Esophagus mucosa (tissue), 1 donor: ENCODE data around the gene ENSA. TPM values are rescaled to one million over a fixed set of nuclear protein-coding genes. Genes with fewer than 3 reads are reported as not detected.
"Not testable (repeated sequence)": the region's sequence is repeated elsewhere in the genome, so short reads cannot be mapped to it uniquely, and the experiment has no call there.

Source experiments
- ATAC-seq: fragments of 200-7000 bp; cut with Tn5 transposase; one replicate; pipeline ENCODE4 v1.9.1; 2020
- total RNA-seq: library from RNA; stranded (reverse); gene quantifications from one replicate; pipeline ENCODE4 v1.2.4, GENCODE V29; 2023
- donor health status: DM: yes; HTN: yes; CAD: no.

ENSA gene
- total RNA-seq, 1 donor from 2014 or later: 329 TPM

DNA sequence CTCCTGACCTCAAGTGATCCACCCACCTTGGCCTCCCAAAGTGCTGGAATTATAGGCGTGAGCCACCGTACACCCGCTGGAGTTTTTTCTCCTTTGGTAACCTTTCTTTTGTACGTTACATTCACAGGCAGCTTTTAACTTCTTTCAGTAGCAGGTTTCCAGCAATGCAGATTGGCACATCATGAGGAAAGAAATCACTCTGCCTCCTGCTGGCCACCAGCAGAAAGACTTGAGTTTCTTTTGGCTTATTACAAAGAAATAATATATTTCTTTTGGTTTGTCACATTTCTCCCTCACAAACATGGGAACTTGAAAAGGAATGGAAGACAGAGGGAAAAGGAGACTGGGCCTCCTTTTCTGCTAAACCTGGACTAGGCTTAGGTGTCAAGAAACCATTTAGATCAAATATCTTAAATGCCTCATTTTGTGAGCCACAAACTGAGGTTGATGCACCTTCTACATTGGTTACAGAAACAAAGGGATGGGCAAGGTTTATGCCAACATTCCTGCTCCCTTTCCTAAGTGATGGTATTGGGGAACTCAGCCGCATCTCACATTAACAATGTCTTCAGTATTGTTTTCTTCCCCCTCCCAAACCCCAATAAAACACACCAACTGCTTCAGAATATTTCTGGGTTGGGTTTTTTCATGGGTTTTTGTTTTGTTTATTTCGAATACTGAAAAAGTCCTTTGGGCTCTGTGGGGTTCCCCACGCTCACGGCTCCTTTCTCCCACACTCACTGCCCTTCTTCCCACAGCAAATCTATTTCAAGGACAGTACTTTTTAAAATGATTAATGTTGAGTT is 7.7 kb downstream of the ENSA start:
- ATAC-seq: no peak

DNA sequence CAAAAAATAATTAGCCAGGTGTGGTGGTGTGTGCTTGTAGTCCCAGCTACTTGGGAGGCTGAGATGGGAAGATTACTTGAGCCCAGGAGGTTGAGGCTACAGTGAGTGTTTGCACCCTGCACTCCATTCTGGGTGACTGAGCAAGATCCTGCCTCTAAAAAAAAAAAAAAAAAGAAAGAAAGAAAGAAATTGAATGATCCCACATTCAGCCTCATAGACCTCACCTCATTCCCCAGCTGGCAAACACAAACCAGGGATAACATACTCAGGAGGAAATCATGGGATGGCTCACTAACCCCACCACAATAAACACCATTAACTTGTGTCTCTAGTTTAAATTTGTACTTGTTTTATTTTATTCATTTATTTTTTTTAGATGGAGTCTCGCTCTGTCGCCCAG is 8.5 kb downstream of the ENSA start:
- ATAC-seq: no peak

DNA sequence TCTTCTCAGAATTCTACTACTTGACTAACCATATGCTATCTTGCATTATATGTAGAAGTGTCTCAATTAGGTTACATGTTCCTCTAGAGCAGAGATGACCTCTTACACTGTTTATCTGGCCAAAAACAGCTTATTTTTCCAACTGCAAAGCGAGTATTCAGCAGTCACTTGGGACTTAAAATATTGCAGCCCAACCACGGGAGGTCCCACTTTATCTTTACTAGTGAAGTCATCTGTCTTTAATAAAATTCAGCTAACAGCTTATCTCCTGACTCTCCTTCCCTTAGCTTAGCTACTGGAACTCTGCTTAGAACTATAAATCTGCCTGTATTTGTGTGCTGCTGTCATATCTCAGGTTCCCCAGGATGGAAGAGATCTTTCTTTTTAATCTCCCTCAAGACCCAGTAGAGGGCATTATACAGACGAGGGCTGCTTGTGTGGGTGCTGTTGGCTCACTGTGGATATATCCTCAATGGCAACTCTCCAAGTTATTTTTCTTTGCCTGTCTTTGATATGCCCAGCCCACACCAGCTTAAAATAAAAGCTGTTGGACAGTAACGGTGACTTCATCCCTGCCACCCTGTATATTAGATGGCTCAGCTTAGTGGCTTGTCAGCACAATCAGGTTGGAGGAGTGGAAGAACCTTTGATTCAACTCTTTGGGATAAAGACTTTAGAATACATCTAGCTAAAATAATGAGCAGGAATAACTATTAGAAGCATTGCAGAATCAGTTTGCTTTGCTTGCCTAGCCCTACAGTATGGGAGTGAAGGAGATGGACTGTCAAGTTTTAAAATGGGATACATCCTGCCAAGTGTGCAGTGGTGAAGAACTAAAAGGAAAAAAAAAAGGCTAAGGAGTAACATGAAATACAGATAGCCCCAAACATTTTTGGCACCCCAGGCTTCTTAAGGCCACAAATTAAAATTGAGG is 9.6 kb downstream of the ENSA start:
- peak; percentile 69 for ATAC-seq

DNA sequence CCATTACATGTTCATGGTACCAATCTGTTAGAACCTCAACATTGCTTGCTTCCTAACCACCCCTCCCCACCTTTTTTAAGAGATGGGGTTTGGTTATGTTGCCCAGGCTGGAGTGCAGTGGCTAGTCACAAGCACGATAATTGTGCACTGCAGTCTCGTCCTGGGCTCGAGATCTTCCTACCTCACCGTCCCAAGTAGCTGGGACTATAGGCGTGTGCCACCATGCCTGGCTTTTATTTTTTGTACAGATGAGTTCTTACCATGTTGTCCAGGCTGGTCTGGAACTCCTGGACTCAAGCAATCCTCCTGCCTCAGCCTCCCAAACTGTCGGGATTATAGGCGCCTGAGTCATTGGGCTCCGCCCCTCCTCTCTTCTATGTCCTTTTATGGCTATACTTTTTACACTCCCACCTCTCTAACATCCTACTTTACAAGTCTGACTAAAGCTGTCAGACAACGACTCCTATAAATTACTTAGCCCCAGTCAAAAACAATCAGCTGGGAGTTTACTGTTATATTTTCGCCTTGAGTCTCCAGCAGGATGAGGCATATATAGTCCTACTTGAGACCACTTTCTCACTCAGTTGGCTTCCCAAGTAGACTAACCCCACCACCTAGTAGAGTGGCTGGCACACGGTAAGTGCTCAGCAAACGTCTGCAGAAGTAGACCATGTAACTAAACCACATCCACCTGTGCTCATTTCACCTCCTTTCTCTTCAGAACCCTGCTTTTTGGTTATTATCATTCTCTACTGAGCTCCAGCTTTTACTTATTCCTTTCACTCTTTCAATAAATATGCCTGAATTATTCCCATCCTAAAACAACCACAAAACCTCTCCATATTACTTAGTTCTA is 13.8 kb downstream of the ENSA start:
- no peak for ATAC-seq

DNA sequence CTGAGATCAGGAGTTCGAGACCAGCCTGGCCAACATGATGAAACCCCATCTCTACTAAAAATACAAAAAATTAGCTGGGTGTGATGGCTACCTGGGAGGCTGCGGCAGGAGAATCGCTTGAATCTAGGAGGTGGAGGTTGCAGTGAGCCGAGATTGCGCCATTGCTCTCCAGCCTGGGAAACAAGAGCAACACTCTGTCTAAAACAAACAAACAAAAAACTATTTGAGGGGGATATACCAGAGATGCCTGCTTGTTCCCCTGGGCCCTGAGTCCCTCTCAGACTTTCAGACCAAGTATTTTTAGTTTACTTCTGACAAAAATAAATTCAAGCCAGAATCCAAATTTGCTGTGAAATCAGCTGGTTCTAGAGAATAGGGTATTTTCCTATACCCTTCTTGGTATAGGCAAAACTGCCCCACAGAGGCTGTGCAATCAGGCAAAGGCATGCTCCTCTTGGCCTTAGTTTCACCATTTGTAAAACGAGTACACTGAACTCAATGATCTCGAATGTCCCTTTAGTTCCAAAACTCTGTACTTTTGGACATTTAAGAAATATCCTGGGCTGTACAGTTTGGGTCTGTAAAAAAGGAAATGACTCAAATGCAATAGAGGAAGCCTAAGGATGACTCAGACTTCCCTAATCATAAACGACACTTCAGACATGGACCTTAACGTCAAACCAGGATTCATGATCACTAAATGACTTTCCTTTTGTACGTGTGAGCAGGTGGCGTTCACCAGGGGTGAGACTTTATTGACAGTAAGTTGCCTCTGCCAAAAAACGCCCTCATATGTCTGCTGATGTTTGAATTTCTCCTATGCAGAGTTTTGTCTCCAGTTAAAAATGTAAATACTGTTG is 16.1 kb downstream of the ENSA start:
- peak; percentile 70 for ATAC-seq

DNA sequence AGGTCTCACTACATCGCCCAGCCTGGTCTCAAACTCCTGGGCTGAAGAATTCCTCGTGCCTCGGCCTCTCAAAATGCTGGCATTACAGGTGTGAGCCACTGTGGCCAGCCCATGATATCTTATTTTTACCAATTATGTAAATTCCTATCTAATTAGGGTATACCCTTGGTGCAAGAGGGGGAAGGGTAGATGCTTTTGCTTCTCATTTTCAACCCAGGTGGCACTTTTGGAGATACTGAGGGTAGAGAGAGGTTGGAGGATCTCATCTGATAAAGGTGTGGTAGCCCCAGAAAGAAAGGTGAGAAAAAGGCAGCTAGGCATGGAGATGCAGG is 17.4 kb downstream of the ENSA start:
- no peak for ATAC-seq

DNA sequence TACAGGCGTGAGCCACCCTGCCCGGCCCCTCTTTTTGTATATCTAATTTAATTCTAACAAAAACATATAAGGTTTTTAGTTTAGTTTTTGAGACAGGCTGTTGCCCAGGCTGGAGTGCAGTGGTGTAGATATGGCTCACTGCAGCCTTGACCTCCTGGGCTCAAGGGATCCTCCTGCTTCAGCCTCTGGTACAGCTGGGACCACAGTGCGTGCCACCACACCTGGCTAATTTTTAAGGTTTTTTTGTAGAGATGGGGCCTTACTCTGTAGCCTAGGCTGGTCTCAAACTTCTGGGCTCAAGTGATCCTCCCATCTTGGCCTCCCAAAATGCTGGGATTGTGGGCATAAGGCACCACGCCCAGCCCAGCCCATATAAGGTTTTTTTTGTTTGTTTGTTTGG is 18.8 kb downstream of the ENSA start:
- ATAC-seq: no peak

DNA sequence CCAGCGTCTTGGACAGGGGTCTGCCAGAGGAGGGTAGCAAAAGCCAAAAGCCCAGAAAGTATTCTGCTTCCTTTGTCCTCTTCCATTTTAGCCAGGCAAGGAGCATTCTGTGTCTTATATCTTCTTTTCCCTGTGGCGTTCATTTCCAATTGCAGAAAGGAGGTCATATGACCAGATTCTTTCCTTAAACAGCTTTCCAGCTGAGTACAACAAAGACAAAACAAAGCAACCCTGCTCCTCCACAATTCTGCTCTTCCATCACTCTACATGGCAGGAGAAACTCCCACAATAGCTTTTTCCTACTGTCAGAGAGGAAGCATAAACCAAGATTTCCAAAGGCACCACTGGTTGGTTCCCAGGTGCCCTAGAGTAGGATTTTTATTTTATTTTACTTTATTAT is 19.7 kb downstream of the ENSA start:
- no peak for ATAC-seq

DNA sequence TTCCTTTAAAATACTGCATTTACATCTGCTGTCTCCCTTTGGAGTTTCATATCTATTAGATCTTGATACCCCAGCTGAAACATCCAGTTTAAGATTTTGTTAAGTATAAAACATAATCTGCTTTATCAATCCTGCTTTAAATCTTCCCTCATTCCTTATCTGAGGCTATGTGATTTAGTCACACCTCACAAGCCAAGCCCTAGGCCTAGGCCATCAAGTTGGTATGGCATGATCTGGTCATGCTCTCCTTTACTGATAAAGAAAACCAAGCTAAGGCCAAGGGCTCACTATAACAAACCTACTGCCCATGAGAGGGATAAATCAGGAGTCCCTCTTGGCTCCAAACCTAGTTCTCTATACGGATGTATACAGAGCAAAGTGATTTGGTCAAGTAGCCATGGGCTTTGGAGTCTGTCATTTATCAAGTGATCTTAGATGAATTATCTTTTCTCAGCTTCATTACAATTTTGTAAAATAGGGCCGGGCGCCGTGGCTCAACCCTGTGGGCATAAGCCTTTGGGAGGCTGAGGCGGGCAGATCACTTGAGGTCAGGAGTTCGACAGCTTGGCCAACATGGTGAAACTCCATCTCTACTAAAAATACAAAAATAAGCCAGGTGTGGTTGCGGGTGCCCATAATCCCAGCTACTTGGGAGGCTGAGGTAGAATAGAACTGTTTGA is 22.8 kb downstream of the ENSA start:
- ATAC-seq: no peak

DNA sequence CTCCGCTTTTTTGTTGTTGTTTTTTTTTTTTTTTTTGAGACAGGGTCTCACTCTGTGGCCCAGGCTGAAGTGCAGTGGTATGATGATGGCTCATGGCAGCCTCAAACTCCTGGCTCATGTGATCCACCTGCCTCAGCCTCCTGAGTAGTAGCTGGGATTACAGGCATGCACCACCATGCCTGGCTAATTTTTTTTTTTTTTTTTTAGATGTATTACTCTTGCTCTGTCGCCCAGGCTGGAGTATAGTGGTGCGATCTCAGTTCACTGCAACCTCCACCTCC is 24.0 kb downstream of the ENSA start:
- ATAC-seq: not testable (repeated sequence)

DNA sequence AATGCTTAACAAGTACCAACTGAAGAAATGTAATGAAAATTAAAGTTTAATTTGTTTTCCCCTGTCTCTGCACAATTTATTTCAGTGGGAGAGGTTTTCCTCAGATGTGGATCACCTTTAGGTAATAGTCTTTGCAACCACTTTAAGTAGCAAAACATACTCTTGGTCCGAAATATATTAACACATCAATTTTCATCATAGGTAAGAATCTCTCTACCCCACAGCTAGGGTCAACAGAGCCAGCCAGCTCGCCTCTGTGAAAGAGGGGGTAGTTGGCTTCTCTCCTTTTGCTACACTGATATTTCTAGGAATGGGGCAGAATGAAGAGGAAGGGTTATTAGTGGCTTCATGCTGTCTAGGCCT is 25.2 kb downstream of the ENSA start:
- ATAC-seq: no peak

DNA sequence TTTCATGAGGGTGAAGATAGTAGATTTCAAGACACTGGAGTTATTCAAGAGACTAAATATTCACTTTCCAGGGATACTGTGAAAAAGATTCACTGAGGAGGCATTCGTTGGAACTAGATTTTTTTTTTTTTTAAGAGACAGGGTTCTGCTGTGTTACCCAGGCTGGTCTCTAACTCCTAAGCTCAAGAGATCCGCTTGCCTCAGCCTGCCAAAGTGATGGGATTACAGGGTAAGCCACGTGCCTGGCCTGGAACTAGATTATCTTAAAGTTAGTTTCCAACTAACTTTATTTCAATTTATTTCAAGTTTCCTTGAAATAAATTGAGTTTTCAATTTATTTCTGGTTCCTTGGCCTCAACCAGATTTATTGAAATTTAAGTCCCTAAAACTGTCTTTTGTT is 25.7 kb downstream of the ENSA start:
- ATAC-seq: no peak

DNA sequence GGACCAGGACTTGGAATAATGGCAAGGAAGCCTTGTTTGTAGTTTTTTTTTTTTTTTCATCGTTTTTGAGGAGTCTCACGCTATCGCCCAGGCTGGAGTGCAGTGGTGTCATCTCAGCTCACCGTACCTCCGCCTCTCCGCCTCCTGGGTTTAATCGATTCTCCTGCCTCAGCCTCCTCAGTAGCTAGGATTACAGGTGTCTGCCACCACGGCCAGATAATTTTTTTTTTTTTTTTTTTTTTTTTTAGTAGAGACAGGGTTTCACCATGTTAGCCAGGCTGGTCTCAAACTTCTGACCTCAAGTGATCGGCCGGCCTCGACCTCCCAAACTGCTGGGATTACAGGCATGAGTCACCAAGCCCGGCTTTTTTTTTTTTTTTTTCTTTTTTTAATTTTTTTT is 27.0 kb downstream of the ENSA start:
- ATAC-seq: not testable (repeated sequence)

DNA sequence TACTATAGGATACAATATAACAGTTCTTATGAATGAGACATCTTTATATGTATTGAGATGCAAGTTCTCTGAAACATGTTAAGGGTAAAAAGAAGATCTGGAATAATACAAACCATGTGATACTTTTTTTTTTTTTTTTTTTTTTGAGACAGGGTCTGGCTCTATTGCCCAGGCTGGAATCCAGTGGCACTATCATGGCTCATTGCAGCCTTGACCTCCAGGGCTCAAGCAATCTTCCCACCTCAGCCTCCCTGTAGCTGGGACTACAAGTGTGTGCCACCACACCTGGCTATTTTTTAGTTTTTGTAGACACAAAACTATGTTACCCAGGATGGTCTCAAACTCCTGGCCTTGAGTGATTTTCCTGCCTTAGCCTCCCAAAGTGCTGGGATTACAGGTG is 27.9 kb downstream of the ENSA start:
- no peak for ATAC-seq

DNA sequence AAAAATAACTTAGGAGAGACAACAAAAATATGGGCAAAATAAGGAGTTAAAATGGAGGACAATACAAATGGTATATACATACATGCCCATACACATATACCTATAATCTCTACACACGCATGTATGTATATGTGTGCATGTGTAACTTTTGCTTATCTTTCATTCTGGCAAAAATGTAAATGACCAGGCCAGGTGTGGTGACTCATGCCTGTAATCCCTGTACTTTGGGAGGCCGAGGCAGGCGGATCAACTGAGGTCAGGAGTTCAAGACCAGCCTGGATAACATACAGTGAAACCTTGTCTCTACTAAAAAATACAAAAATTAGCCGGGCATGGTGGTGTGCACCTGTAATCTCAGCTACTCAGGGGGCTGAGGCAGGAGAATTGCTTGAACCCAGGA is 31.1 kb downstream of the ENSA start:
- not testable (repeated sequence) for ATAC-seq

DNA sequence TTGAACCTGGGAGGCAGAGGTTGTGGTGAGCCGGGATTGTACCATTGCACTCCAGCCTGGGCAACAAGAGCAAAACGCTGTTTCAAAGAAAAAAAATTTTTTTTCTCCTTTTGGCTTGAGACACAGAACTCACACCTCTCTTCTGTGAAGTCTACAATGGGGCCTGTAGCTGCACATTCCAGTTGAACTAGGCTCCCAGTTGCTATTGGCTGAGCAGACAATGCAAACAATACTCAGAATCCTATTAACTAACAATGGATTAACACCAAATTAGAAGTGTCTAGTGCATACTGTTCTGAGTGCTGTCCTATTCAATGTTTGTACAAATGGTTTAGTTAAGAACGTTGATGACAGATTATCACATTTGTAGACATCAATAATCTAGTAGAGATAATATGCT is 32.4 kb downstream of the ENSA start:
- ATAC-seq: peak; percentile 69

DNA sequence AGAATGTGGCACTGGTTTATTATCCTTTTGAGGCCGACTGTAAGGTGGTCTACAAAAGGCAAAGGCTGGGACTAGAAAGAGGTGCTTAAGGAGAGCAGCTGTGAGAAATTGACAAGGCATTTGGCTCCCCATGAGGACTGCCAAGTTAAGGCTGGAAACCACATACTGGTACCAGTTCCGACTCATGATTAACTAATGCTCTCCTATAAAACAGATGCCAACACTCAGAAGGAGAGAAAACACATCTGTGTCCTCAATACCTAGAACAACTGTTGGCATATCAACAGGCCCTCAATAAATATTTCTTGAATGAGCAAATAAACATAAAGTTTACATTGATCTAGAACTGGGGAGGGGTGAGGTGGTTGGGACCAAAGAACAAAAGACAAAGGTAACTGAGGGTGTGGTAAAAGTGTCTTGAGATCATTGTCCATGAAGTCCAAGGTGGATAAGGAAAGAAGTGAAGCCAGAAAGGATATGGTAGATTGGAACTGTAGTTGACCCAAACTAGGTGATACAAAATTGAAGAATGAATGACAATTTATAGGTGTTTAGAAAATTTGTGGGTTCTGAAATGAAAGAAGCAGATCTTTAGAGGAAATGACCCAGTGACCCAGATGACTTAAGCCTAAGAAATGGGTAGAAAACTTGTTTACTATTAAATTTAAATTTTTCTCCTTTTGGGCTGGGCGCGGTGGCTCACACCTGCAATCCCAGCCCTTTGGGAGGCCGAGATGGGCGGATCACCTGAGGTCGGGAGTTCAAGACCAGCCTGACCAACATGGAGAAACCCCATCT is 33.1 kb downstream of the ENSA start:
- no peak for ATAC-seq

DNA sequence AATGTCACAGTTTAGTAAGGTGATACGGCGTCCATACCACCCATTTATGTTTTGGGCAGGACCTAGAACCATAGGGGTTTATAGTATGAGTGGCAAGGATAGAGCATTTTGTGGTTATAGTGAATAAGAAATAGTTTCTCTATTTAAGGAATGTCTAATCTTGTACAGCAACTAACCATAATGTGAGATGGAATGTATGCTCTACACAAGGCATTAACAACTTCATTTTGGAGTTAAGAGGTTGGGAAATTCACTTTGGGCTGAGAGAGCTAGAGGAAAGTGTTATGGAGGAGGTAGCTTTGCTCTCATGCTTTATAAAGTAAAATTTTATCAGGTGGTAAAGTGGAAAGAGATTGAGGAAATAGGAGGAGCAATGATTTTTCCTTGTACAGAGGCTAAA is 47.0 kb downstream of the ENSA start:
- no peak for ATAC-seq

DNA sequence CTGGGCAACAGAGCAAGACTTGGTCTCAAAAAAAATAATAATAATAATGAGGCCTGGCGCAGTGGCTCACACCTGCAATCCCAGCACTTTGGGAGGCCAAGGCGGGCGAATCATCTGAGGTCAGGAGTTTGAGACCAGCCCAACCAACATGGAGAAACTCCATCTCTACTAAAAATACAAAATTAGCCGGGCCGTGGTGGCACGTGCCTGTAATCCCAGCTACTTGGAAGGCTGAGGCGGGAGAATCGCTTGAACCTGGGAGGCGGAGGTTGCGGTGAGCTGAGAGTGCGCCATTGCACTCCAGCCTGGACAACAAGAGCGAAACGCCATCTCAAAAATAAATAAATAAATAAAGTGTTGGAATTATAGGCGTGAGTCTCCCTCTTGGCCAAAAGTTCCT is 47.5 kb downstream of the ENSA start:
- ATAC-seq: not testable (repeated sequence)

DNA sequence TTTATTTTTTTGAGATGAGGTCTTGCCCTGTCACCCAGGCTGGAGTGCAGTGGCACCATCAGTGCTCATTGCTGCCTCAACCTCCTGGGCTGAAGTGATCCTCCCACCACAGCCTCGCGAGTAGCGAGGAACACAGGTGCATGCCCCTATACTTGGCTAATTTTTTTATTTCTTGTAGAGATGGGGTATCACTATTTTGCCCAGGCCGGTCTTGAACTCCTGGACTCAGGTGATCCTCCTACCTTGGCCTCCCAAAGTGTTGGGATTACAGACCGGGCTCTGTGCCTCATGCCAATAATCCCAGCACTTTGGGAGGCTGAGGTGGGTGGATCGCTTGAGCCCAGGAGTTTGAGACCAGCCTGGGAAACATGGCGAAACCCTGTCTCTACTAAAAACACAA is 48.0 kb downstream of the ENSA start:
- not testable (repeated sequence) for ATAC-seq

DNA sequence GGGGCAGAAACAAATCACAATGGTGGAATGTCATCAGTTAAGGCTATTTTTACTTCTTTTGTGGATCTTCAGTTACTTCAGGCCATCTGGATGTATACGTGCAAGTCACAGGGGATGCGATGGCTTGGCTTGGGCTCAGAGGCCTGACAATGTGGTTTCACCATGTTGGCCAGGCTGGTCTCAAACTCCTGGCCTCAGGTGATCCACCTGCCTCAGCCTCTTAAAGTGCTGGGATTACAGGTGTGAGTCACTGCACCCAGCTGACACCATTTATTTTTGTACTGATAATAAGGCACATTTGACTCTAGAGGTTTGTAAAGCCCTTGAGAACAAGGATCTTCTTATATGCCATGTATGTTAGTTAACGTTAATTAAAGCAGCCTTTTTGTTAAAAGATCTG is 48.4 kb downstream of the ENSA start:
- not testable (repeated sequence) for ATAC-seq
